ENCODE measurements around the gene PTCRA.
"Not testable (repeated sequence)": the region's sequence is repeated elsewhere in the genome, so short reads cannot be mapped to it uniquely, and the experiment has no call there.

The PTCRA gene

GRCh38 chr6:42889815-42890214 lies 26.0 kb upstream of the PTCRA start:
- DNase-seq (ENCODE audit: insufficient read length, low spot score) (no peak), FAIRE-seq (no peak)
- TF ChIP-seq SPI1 (IDR thresholded peaks at IDR 0.05; ENCODE audit: low read depth, low read length) (no peak), TAF1 (IDR thresholded peaks at IDR 0.05; ENCODE audit: low read depth, low read length) (no peak), POU2F2 (IDR thresholded peaks at IDR 0.05; ENCODE audit: low read depth, low read length) (no peak), POLR2AphosphoS5 (IDR thresholded peaks at IDR 0.05; ENCODE audit: low read depth, low read length) (no peak), POLR2A (IDR thresholded peaks at IDR 0.05; ENCODE audit: low read depth, low read length) (no peak), PAX5 (IDR thresholded peaks at IDR 0.05; ENCODE audit: insufficient read depth, low read length, severe bottlenecking) (no peak)

GRCh38 chr6:42890311-42891198 lies 25.3 kb upstream of the PTCRA start:
- FAIRE-seq (peak; percentile 92), DNase-seq (ENCODE audit: insufficient read length, low spot score) (peak; percentile 89)
- peak; percentile 98 for TF ChIP-seq POLR2AphosphoS5 (IDR thresholded peaks at IDR 0.05; ENCODE audit: low read depth, low read length)
- peak; percentile 77; the same call in 1 of the 2 replicates for TF ChIP-seq POU2F2 (IDR thresholded peaks at IDR 0.05; ENCODE audit: low read depth, low read length)
- TF ChIP-seq POLR2A (IDR thresholded peaks at IDR 0.05; ENCODE audit: low read depth, low read length), result peak; percentile 98
- TF ChIP-seq SPI1 (IDR thresholded peaks at IDR 0.05; ENCODE audit: low read depth, low read length), result peak; percentile 34; the same call in 1 of the 2 replicates
- TF ChIP-seq PAX5 (IDR thresholded peaks at IDR 0.05; ENCODE audit: insufficient read depth, low read length, severe bottlenecking), result no peak
- TF ChIP-seq TAF1 (IDR thresholded peaks at IDR 0.05; ENCODE audit: low read depth, low read length), result peak; percentile 82

- TF ChIP-seq POLR2A (IDR thresholded peaks at IDR 0.05; ENCODE audit: low read depth, low read length) (no peak), POU2F2 (IDR thresholded peaks at IDR 0.05; ENCODE audit: low read depth, low read length) (no peak), PAX5 (IDR thresholded peaks at IDR 0.05; ENCODE audit: insufficient read depth, low read length, severe bottlenecking) (no peak), POLR2AphosphoS5 (IDR thresholded peaks at IDR 0.05; ENCODE audit: low read depth, low read length) (no peak), SPI1 (IDR thresholded peaks at IDR 0.05; ENCODE audit: low read depth, low read length) (no peak), TAF1 (IDR thresholded peaks at IDR 0.05; ENCODE audit: low read depth, low read length) (no peak)
- FAIRE-seq (no peak), DNase-seq (ENCODE audit: insufficient read length, low spot score) (no peak)
These were observed 24.6 kb upstream of the PTCRA start for GRCh38 chr6:42891199-42891722.

- FAIRE-seq; DNase-seq (ENCODE audit: insufficient read length, low spot score): not testable (repeated sequence)
- TF ChIP-seq SPI1 (IDR thresholded peaks at IDR 0.05; ENCODE audit: low read depth, low read length), result peak; percentile 50
These were observed 21.6 kb upstream of the PTCRA start for GRCh38 chr6:42894041-42894828.

- FAIRE-seq, result no peak
- TF ChIP-seq POLR2AphosphoS5 (IDR thresholded peaks at IDR 0.05; ENCODE audit: low read depth, low read length), result no peak
- TF ChIP-seq PAX5 (IDR thresholded peaks at IDR 0.05; ENCODE audit: insufficient read depth, low read length, severe bottlenecking), result no peak
- TF ChIP-seq POU2F2 (IDR thresholded peaks at IDR 0.05; ENCODE audit: low read depth, low read length), result no peak
- no peak for TF ChIP-seq POLR2A (IDR thresholded peaks at IDR 0.05; ENCODE audit: low read depth, low read length)
- no peak for TF ChIP-seq SPI1 (IDR thresholded peaks at IDR 0.05; ENCODE audit: low read depth, low read length)
- TF ChIP-seq TAF1 (IDR thresholded peaks at IDR 0.05; ENCODE audit: low read depth, low read length), result no peak
- no peak for DNase-seq (ENCODE audit: insufficient read length, low spot score)
These were observed 19.6 kb upstream of the PTCRA start for GRCh38 chr6:42896178-42896719.

GRCh38 chr6:42898891-42899361 lies 16.9 kb upstream of the PTCRA start:
- FAIRE-seq (no peak), DNase-seq (ENCODE audit: insufficient read length, low spot score) (no peak)
- TF ChIP-seq POLR2AphosphoS5 (IDR thresholded peaks at IDR 0.05; ENCODE audit: low read depth, low read length) (no peak), POU2F2 (IDR thresholded peaks at IDR 0.05; ENCODE audit: low read depth, low read length) (no peak), TAF1 (IDR thresholded peaks at IDR 0.05; ENCODE audit: low read depth, low read length) (no peak), POLR2A (IDR thresholded peaks at IDR 0.05; ENCODE audit: low read depth, low read length) (no peak), PAX5 (IDR thresholded peaks at IDR 0.05; ENCODE audit: insufficient read depth, low read length, severe bottlenecking) (no peak), SPI1 (IDR thresholded peaks at IDR 0.05; ENCODE audit: low read depth, low read length) (no peak)

- no peak for FAIRE-seq
- TF ChIP-seq POU2F2 (IDR thresholded peaks at IDR 0.05; ENCODE audit: low read depth, low read length) (no peak), SPI1 (IDR thresholded peaks at IDR 0.05; ENCODE audit: low read depth, low read length) (no peak), POLR2AphosphoS5 (IDR thresholded peaks at IDR 0.05; ENCODE audit: low read depth, low read length) (no peak), POLR2A (IDR thresholded peaks at IDR 0.05; ENCODE audit: low read depth, low read length) (no peak), PAX5 (IDR thresholded peaks at IDR 0.05; ENCODE audit: insufficient read depth, low read length, severe bottlenecking) (no peak), TAF1 (IDR thresholded peaks at IDR 0.05; ENCODE audit: low read depth, low read length) (no peak)
- DNase-seq (ENCODE audit: insufficient read length, low spot score), result no peak
These were observed 16.0 kb upstream of the PTCRA start for GRCh38 chr6:42899871-42900270.

GRCh38 chr6:42901538-42901957 lies 14.3 kb upstream of the PTCRA start:
- no peak for DNase-seq (ENCODE audit: insufficient read length, low spot score)
- peak; percentile 98 for FAIRE-seq

More at GRCh38 chr6:42901538-42901957, 14.3 kb upstream of the PTCRA start:
- TF ChIP-seq TAF1 (IDR thresholded peaks at IDR 0.05; ENCODE audit: low read depth, low read length), result no peak
- TF ChIP-seq POU2F2 (IDR thresholded peaks at IDR 0.05; ENCODE audit: low read depth, low read length), result peak; percentile 32; the same call in 1 of the 2 replicates

All from GM12891 (cell line).